ENCODE data around the gene RCL1.

Gene RCL1

DNA sequence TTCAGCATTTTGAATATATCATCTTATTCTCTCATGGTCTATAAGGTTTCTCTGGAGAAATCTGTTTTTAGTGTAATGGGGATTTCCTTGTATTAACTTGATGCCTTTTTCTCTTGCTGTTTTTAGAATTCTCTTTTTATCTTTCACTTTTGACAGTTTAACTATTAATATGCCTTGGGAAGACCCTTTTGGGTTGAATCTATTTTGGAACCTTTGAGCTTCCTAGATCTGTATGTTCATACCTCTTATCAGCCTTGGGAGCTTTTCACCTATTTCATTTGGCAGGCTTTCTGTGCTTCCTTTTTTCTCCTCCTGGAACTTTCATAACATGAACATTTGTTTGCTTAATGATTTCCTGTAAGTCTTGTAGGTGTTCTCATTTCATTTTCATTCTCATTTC lies 22.2 kb downstream of the RCL1 start:
- TF ChIP-seq, protein P1, sequence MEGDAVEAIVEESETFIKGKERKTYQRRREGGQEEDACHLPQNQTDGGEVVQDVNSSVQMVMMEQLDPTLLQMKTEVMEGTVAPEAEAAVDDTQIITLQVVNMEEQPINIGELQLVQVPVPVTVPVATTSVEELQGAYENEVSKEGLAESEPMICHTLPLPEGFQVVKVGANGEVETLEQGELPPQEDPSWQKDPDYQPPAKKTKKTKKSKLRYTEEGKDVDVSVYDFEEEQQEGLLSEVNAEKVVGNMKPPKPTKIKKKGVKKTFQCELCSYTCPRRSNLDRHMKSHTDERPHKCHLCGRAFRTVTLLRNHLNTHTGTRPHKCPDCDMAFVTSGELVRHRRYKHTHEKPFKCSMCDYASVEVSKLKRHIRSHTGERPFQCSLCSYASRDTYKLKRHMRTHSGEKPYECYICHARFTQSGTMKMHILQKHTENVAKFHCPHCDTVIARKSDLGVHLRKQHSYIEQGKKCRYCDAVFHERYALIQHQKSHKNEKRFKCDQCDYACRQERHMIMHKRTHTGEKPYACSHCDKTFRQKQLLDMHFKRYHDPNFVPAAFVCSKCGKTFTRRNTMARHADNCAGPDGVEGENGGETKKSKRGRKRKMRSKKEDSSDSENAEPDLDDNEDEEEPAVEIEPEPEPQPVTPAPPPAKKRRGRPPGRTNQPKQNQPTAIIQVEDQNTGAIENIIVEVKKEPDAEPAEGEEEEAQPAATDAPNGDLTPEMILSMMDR (IDR thresholded peaks at IDR 0.05; ENCODE audit: insufficient read depth, missing control alignments), result no peak
- no peak for DNase-seq (ENCODE audit: insufficient read length, low spot score)
- FAIRE-seq, result no peak

DNA sequence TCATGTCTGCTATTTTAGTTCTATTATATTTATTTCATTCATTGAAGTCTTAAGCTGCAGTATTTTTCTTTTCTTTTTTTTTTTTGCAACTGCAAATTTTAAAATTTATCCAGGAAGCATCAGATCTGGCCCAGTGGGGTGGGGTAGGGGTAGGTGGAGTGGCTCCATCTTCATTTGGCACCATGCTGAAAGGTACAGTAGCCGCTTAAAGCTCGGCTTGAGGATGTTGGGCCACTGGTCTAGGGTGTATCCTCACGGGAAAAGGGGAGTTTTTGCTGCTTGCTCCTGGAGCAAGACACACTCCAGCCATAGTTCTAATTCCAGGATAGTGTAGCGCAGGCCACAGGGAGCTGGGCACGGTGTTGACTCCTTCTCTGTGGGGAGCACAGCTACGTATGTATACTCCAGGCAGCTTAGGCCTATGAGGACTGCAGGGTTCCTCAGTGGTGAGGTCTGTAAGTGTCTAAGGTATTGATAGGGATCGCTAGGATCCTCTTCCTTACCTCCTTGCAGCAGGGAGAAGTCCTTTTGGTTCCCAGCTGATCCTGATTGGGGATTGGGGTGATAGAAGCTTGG lies 22.7 kb downstream of the RCL1 start:
- TF ChIP-seq, protein P1 (IDR thresholded peaks at IDR 0.05; ENCODE audit: insufficient read depth, missing control alignments), result no peak
- DNase-seq (ENCODE audit: insufficient read length, low spot score), result no peak
- FAIRE-seq, result no peak

DNA sequence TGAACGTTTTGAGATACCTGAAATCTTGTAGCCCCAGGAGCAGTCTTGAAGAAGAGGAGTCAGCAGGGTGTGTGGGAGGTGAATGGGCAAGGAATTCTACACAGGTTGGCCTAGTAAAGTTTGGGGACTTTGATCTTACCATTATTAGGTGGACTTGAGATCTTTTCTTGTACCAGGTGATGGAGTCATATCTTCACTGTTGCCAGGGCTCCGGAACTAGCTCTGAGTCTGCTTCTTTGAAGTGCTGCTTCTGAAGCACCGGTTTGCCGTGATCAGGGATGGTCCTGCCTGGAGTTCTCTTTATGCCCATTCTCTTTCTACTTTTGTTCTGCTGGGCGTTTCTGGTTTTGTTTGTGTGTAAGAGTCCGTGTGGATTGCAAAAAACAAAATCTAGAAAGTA lies 27.4 kb downstream of the RCL1 start:
- FAIRE-seq, result no peak
- TF ChIP-seq, protein P1 (IDR thresholded peaks at IDR 0.05; ENCODE audit: insufficient read depth, missing control alignments), result no peak

GRCh38 chr9:4821133-4821532 lies 28.4 kb downstream of the RCL1 start:
- TF ChIP-seq, protein P1 (IDR thresholded peaks at IDR 0.05; ENCODE audit: insufficient read depth, missing control alignments), result no peak
- DNase-seq (ENCODE audit: insufficient read length, low spot score) (no peak), FAIRE-seq (no peak)

More for the DNA sequence above, 27.4 kb downstream of the RCL1 start:
- no peak for DNase-seq (ENCODE audit: insufficient read length, low spot score)

DNA sequence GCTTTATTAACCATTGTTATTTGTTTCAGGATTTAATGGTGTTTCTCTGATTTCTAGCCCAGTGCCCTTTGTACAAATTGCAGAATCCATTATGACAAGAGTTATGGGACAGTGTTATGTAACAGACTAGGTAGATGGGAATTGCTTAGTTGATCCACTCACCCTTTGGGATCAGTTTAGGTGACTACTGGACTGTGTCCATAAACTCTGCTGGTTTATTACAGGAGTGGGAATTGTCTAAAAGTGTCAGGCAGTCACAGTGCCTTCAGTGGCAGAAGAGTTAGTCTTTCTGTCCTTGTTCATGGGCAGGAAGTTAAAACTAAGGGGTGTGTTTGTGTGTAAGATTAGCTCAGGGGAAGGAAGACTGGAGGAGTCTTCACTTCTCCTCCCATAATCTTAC lies 29.3 kb downstream of the RCL1 start:
- no peak for DNase-seq (ENCODE audit: insufficient read length, low spot score)
- TF ChIP-seq, protein P1 (IDR thresholded peaks at IDR 0.05; ENCODE audit: insufficient read depth, missing control alignments), result no peak
- no peak for FAIRE-seq

DNA sequence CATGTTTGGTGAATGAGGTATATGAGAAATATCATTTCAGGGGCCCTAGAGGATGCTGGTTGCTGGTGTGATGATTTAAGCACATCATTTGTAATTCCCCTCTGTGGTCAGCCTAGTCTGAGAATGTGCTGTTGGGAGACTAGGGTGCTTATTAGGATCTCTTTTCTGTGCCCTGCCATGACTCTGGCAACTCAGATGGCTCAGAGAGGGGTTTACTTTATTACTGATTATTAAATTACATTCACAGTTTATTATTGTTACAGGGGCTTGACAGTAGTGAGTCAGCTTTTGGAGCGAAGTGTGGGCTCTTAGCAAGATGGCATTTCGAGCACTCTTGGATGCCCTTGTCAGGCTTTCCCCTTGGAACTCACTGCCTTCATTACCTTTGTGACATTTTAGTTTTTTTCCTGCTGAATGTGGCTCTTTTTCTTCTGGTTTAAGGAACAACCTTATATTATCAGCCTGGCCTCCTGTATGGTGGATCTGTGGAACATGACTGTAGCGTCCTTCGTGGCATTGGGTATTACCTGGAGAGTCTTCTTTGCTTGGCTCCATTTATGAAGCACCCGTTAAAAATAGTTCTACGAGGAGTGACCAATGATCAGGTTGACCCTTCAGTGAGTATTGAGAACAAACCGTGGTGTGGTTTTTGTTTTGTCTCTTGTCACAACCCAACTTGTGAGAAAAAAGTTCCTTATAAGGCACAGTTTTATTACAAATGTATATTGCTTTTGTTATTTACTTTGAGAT lies 33.8 kb downstream of the RCL1 start:
- DNase-seq (ENCODE audit: insufficient read length, low spot score) (no peak), FAIRE-seq (no peak)
- TF ChIP-seq, protein P1 (IDR thresholded peaks at IDR 0.05; ENCODE audit: insufficient read depth, missing control alignments), result no peak

GRCh38 chr9:4827224-4827623 lies 34.5 kb downstream of the RCL1 start:
- TF ChIP-seq, protein P1 (IDR thresholded peaks at IDR 0.05; ENCODE audit: insufficient read depth, missing control alignments), result no peak
- no peak for DNase-seq (ENCODE audit: insufficient read length, low spot score)
- no peak for FAIRE-seq

Measured in D721Med (cell line).